ENCODE results near the gene SPOUT1.

Gene SPOUT1

GRCh38 chr9:128818099-128818838 is 11.3 kb downstream of the SPOUT1 start, which contains the start of gene ENDOG:
Gene ENDOG (plus strand): TSS chr9:128818500. CDS start chr9:128818685, 185 bp downstream.
- Histone ChIP-seq H3K9me3 (replicated peaks in 1 of 2; ENCODE audit: control insufficient read depth in 2 of 2, insufficient read depth in 1 of 2, low read depth in 1 of 2, low read length in 2 of 2) (no peaks in the 10 kb centered on the region), H3K4me1 (ENCODE audit: control insufficient read depth in 2 of 2, insufficient read depth in 1 of 2, low read depth in 1 of 2, low read length in 2 of 2) (peaks cover 0 to 3% of the 10 kb centered on the region in 2 donors), H3K36me3 (replicated peaks in 1 of 2; ENCODE audit: control insufficient read depth in 2 of 2, insufficient read depth in 2 of 2, low read length in 2 of 2) (peaks cover 20 to 38% of the 10 kb centered on the region in 2 donors), H2BK5ac (ENCODE audit: low read length) (peak within 1 kb of the TSS; percentile 66), H3K9ac (ENCODE audit: low read depth, low read length, poor library complexity) (peak within 1 kb of the TSS; percentile 92), H3K27ac (replicated peaks; ENCODE audit: low read length) (no peak within 1 kb of the TSS), H3K18ac (ENCODE audit: low read length) (peak within 1 kb of the TSS; percentile 87), H3K27me3 (ENCODE audit: control insufficient read depth in 3 of 3, insufficient read depth in 3 of 3, low read depth in 1 of 3, low read length in 3 of 3) (peaks cover 0 to 5% (median 0%) of the 10 kb centered on the region in 3 experiments), H2BK12ac (ENCODE audit: low read length) (no peak within 1 kb of the TSS), H2AFZ (ENCODE audit: low read length) (peak within 1 kb of the TSS; percentile 89), H3K4me3 (ENCODE audit: low read length in 2 of 2) (peak within 1 kb of the TSS; percentile 52 to 94), H2BK120ac (ENCODE audit: low read depth, low read length) (no peak within 1 kb of the TSS), H4K8ac (ENCODE audit: low read depth, low read length) (no peak within 1 kb of the TSS), H3K79me1 (ENCODE audit: low read depth, low read length) (no peaks in the 10 kb centered on the region), H3K14ac (ENCODE audit: low read length) (peak within 1 kb of the TSS; percentile 56), H2AK5ac (ENCODE audit: low read depth, low read length) (peak within 1 kb of the TSS; percentile 70), H3K23ac (ENCODE audit: low read depth, low read length, poor library complexity) (peak within 1 kb of the TSS; percentile 98), H3K4ac (ENCODE audit: low read length) (no peak within 1 kb of the TSS), H2BK15ac (ENCODE audit: low read length) (no peak within 1 kb of the TSS), H4K91ac (ENCODE audit: low read depth, low read length, poor library complexity) (no peak within 1 kb of the TSS), H3K4me2 (ENCODE audit: insufficient read depth, low read length, poor library complexity, severe bottlenecking) (peak within 1 kb of the TSS; percentile 98)
- no CpG with 5 or more reads among the region's 70 CpGs for WGBS, 2 donors (ENCODE audit: extremely low coverage in 2 of 2, insufficient read length in 2 of 2, insufficient replicate concordance in 1 of 2)
- peak; percentile 96 for DNase-seq (ENCODE audit: low spot score)

GRCh38 chr9:128810873-128811272 is 18.7 kb downstream of the SPOUT1 start:
- no peak overlapping the region for H3K14ac ChIP-seq (ENCODE audit: low read length)
- no peak overlapping the region for H3K27ac ChIP-seq (replicated peaks; ENCODE audit: low read length)
- H3K79me1 ChIP-seq (ENCODE audit: low read depth, low read length) = no peaks in the 10 kb centered on the region
- H2AK5ac ChIP-seq (ENCODE audit: low read depth, low read length) = no peak overlapping the region
- no peak overlapping the region for H3K4me2 ChIP-seq (ENCODE audit: insufficient read depth, low read length, poor library complexity, severe bottlenecking)
- H2BK15ac ChIP-seq (ENCODE audit: low read length) = no peak overlapping the region
- H4K91ac ChIP-seq (ENCODE audit: low read depth, low read length, poor library complexity) = no peak overlapping the region
- no peak for DNase-seq (ENCODE audit: low spot score)
- no peak overlapping the region for H2BK120ac ChIP-seq (ENCODE audit: low read depth, low read length)
- no peak overlapping the region for H3K4me3 ChIP-seq (ENCODE audit: low read length in 2 of 2)
- no peaks in the 10 kb centered on the region for H3K27me3 ChIP-seq (ENCODE audit: control insufficient read depth in 3 of 3, insufficient read depth in 3 of 3, low read depth in 1 of 3, low read length in 3 of 3)
- no peaks in the 10 kb centered on the region for H3K4me1 ChIP-seq (ENCODE audit: control insufficient read depth in 2 of 2, insufficient read depth in 1 of 2, low read depth in 1 of 2, low read length in 2 of 2)
- H2AFZ ChIP-seq (ENCODE audit: low read length) = no peak overlapping the region
- H3K36me3 ChIP-seq (replicated peaks in 1 of 2; ENCODE audit: control insufficient read depth in 2 of 2, insufficient read depth in 2 of 2, low read length in 2 of 2) = peaks cover 13 to 33% of the 10 kb centered on the region in 2 donors
- WGBS, 2 donors (ENCODE audit: extremely low coverage in 2 of 2, insufficient read length in 2 of 2, insufficient replicate concordance in 1 of 2) = no CpG with 5 or more reads among the region's 5 CpGs
- H3K4ac ChIP-seq (ENCODE audit: low read length) = no peak overlapping the region
- no peak overlapping the region for H2BK12ac ChIP-seq (ENCODE audit: low read length)
- no peak overlapping the region for H3K23ac ChIP-seq (ENCODE audit: low read depth, low read length, poor library complexity)
- H4K8ac ChIP-seq (ENCODE audit: low read depth, low read length) = no peak overlapping the region
- no peaks in the 10 kb centered on the region for H3K9me3 ChIP-seq (replicated peaks in 1 of 2; ENCODE audit: control insufficient read depth in 2 of 2, insufficient read depth in 1 of 2, low read depth in 1 of 2, low read length in 2 of 2)
- H3K9ac ChIP-seq (ENCODE audit: low read depth, low read length, poor library complexity) = peak overlapping the region; percentile 25
- H3K18ac ChIP-seq (ENCODE audit: low read length) = no peak overlapping the region
- H2BK5ac ChIP-seq (ENCODE audit: low read length) = no peak overlapping the region

- H2BK15ac ChIP-seq (ENCODE audit: low read length) = no peak overlapping the region
- no peaks in the 10 kb centered on the region for H3K4me1 ChIP-seq (ENCODE audit: control insufficient read depth in 2 of 2, insufficient read depth in 1 of 2, low read depth in 1 of 2, low read length in 2 of 2)
- H2BK120ac ChIP-seq (ENCODE audit: low read depth, low read length) = no peak overlapping the region
- H2AK5ac ChIP-seq (ENCODE audit: low read depth, low read length) = no peak overlapping the region
- no peak overlapping the region for H2BK12ac ChIP-seq (ENCODE audit: low read length)
- H3K4ac ChIP-seq (ENCODE audit: low read length) = no peak overlapping the region
- no peak overlapping the region for H2AFZ ChIP-seq (ENCODE audit: low read length)
- H4K8ac ChIP-seq (ENCODE audit: low read depth, low read length) = no peak overlapping the region
- no peaks in the 10 kb centered on the region for H3K79me1 ChIP-seq (ENCODE audit: low read depth, low read length)
- H3K27me3 ChIP-seq (ENCODE audit: control insufficient read depth in 3 of 3, insufficient read depth in 3 of 3, low read depth in 1 of 3, low read length in 3 of 3) = no peaks in the 10 kb centered on the region
- no peak overlapping the region for H3K9ac ChIP-seq (ENCODE audit: low read depth, low read length, poor library complexity)
- H3K4me3 ChIP-seq (ENCODE audit: low read length in 2 of 2) = no peak overlapping the region
- no CpG with 5 or more reads among the region's 2 CpGs for WGBS, 2 donors (ENCODE audit: extremely low coverage in 2 of 2, insufficient read length in 2 of 2, insufficient replicate concordance in 1 of 2)
- H3K23ac ChIP-seq (ENCODE audit: low read depth, low read length, poor library complexity) = no peak overlapping the region
- peaks cover 17 to 44% of the 10 kb centered on the region in 2 donors for H3K36me3 ChIP-seq (replicated peaks in 1 of 2; ENCODE audit: control insufficient read depth in 2 of 2, insufficient read depth in 2 of 2, low read length in 2 of 2)
- H3K4me2 ChIP-seq (ENCODE audit: insufficient read depth, low read length, poor library complexity, severe bottlenecking) = no peak overlapping the region
- no peak overlapping the region for H2BK5ac ChIP-seq (ENCODE audit: low read length)
- DNase-seq (ENCODE audit: low spot score) = no peak
- no peaks in the 10 kb centered on the region for H3K9me3 ChIP-seq (replicated peaks in 1 of 2; ENCODE audit: control insufficient read depth in 2 of 2, insufficient read depth in 1 of 2, low read depth in 1 of 2, low read length in 2 of 2)
- no peak overlapping the region for H3K27ac ChIP-seq (replicated peaks; ENCODE audit: low read length)
- H3K18ac ChIP-seq (ENCODE audit: low read length) = no peak overlapping the region
- H4K91ac ChIP-seq (ENCODE audit: low read depth, low read length, poor library complexity) = no peak overlapping the region
- no peak overlapping the region for H3K14ac ChIP-seq (ENCODE audit: low read length)
Observed at GRCh38 chr9:128809831-128810230, 19.8 kb downstream of the SPOUT1 start.

- Histone ChIP-seq H2AFZ (ENCODE audit: low read length) (no peak overlapping the region), H3K23ac (ENCODE audit: low read depth, low read length, poor library complexity) (no peak overlapping the region), H4K8ac (ENCODE audit: low read depth, low read length) (no peak overlapping the region), H3K9ac (ENCODE audit: low read depth, low read length, poor library complexity) (no peak overlapping the region), H3K4ac (ENCODE audit: low read length) (no peak overlapping the region), H3K4me3 (ENCODE audit: low read length in 2 of 2) (no peak overlapping the region), H2BK120ac (ENCODE audit: low read depth, low read length) (no peak overlapping the region), H4K91ac (ENCODE audit: low read depth, low read length, poor library complexity) (no peak overlapping the region), H2BK12ac (ENCODE audit: low read length) (no peak overlapping the region), H2AK5ac (ENCODE audit: low read depth, low read length) (no peak overlapping the region), H3K27me3 (ENCODE audit: control insufficient read depth in 3 of 3, insufficient read depth in 3 of 3, low read depth in 1 of 3, low read length in 3 of 3) (no peaks in the 10 kb centered on the region), H3K4me1 (ENCODE audit: control insufficient read depth in 2 of 2, insufficient read depth in 1 of 2, low read depth in 1 of 2, low read length in 2 of 2) (no peaks in the 10 kb centered on the region), H2BK5ac (ENCODE audit: low read length) (no peak overlapping the region), H3K36me3 (replicated peaks in 1 of 2; ENCODE audit: control insufficient read depth in 2 of 2, insufficient read depth in 2 of 2, low read length in 2 of 2) (peaks cover 17 to 48% of the 10 kb centered on the region in 2 donors), H3K9me3 (replicated peaks in 1 of 2; ENCODE audit: control insufficient read depth in 2 of 2, insufficient read depth in 1 of 2, low read depth in 1 of 2, low read length in 2 of 2) (no peaks in the 10 kb centered on the region), H3K14ac (ENCODE audit: low read length) (no peak overlapping the region), H2BK15ac (ENCODE audit: low read length) (no peak overlapping the region), H3K4me2 (ENCODE audit: insufficient read depth, low read length, poor library complexity, severe bottlenecking) (no peak overlapping the region), H3K27ac (replicated peaks; ENCODE audit: low read length) (no peak overlapping the region), H3K18ac (ENCODE audit: low read length) (no peak overlapping the region), H3K79me1 (ENCODE audit: low read depth, low read length) (no peaks in the 10 kb centered on the region)
- no CpG with 5 or more reads among the region's 12 CpGs for WGBS, 2 donors (ENCODE audit: extremely low coverage in 2 of 2, insufficient read length in 2 of 2, insufficient replicate concordance in 1 of 2)
- no peak for DNase-seq (ENCODE audit: low spot score)
Observed at GRCh38 chr9:128809036-128809599, 20.5 kb downstream of the SPOUT1 start.

Data from neuronal stem cell (in vitro differentiated cells).